CD4-positive, alpha-beta T cell treated with Interleukin-17A for 1 hour (primary cell): Measurements from ENCODE around the gene JMJD8.
A peak's percentile ranks its signal among the peaks of the same experiment; 100 is the strongest.
"Not testable (repeated sequence)": the region's sequence is repeated elsewhere in the genome, so short reads cannot be mapped to it uniquely, and the experiment has no call there.

Source experiments
- DNase-seq: peaks from one replicate; pipeline ENCODE4 v3.0.0-alpha.2; 2020

The JMJD8 gene

GRCh38 chr16:708019-708418 is 23.9 kb upstream of the JMJD8 start:
- no peak for DNase-seq

- no peak for DNase-seq
Measured at GRCh38 chr16:707062-707538, 23.0 kb upstream of the JMJD8 start.

GRCh38 chr16:706189-707061 is 22.3 kb upstream of the JMJD8 start:
- DNase-seq: no peak

- no peak for DNase-seq
Measured at GRCh38 chr16:705431-706188, 21.5 kb upstream of the JMJD8 start, which contains the start of gene FBXL16. TSS of gene FBXL16 (minus strand) at chr16:705801. CDS start at chr16:697405, 8,396 bp downstream.

GRCh38 chr16:704552-705380 is 20.6 kb upstream of the JMJD8 start:
- DNase-seq: no peak

GRCh38 chr16:704047-704446 is 19.9 kb upstream of the JMJD8 start:
- no peak for DNase-seq

GRCh38 chr16:703406-703805 is 19.3 kb upstream of the JMJD8 start:
- no peak for DNase-seq

- DNase-seq: no peak
Measured at GRCh38 chr16:702341-702740, 18.2 kb upstream of the JMJD8 start.

- peak; percentile 54 for DNase-seq
Measured at GRCh38 chr16:700684-701584, 16.8 kb upstream of the JMJD8 start.

GRCh38 chr16:698911-699671 is 15.0 kb upstream of the JMJD8 start:
- no peak for DNase-seq

GRCh38 chr16:695355-696089 is 11.4 kb upstream of the JMJD8 start:
- DNase-seq: peak; percentile 75

GRCh38 chr16:694863-695354 is 10.8 kb upstream of the JMJD8 start:
- no peak for DNase-seq

GRCh38 chr16:694187-694862 is 10.2 kb upstream of the JMJD8 start:
- DNase-seq: no peak

GRCh38 chr16:693766-694165 is 9.6 kb upstream of the JMJD8 start:
- DNase-seq: no peak

GRCh38 chr16:693364-693763 is 9.2 kb upstream of the JMJD8 start:
- no peak for DNase-seq

GRCh38 chr16:692356-693108 is 8.4 kb upstream of the JMJD8 start:
- DNase-seq: no peak

- DNase-seq: not testable (repeated sequence)
Measured at GRCh38 chr16:691242-691641, 7.1 kb upstream of the JMJD8 start.

GRCh38 chr16:689175-689897 is 5.2 kb upstream of the JMJD8 start:
- no peak for DNase-seq
